GM12873 (cell line): ENCODE data around the gene SART1.

Source experiments
- CTCF ChIP-seq: IDR thresholded peaks from 2 replicates; pipeline ENCODE4 v1.5.1; 2012; ENCODE audit warnings: low read depth, mild to moderate bottlenecking, moderate library complexity, low read length, control low read depth; ENCODE audit not compliant: insufficient read depth; ENCODE audit errors: missing control alignments

Gene SART1

GRCh38 chr11:65945941-65946558 is 15.5 kb upstream of the SART1 start:
- no peak for TF ChIP-seq CTCF

GRCh38 chr11:65946655-65947054 is 14.9 kb upstream of the SART1 start:
- no peak for TF ChIP-seq CTCF

GRCh38 chr11:65947133-65947532 is 14.4 kb upstream of the SART1 start:
- no peak for TF ChIP-seq CTCF

GRCh38 chr11:65947603-65948125 is 13.9 kb upstream of the SART1 start:
- no peak for TF ChIP-seq CTCF

GRCh38 chr11:65952052-65952521 is 9.4 kb upstream of the SART1 start:
- no peak for TF ChIP-seq CTCF

GRCh38 chr11:65953471-65953870 is 8.1 kb upstream of the SART1 start:
- no peak for TF ChIP-seq CTCF

- no peak for TF ChIP-seq CTCF
Observed at GRCh38 chr11:65954771-65955170, 6.8 kb upstream of the SART1 start.

- no peak for TF ChIP-seq CTCF
Observed at GRCh38 chr11:65958291-65958690, 3.2 kb upstream of the SART1 start.
